HEK293 (cell line): ENCODE measurements around the gene PCDHGC5.

Experiments
- CTCF ChIP-seq: fragments of 450-650 bp; formaldehyde crosslinking; IDR thresholded peaks from 2 replicates; pipeline ENCODE4 v1.5.1; 2016; ENCODE audit warnings: missing biosample characterization, missing genetic modification characterization
- ZNF138 ChIP-seq: fragments of 450-650 bp; formaldehyde crosslinking; IDR thresholded peaks from 2 replicates; pipeline ENCODE4 v1.5.1; 2016; ENCODE audit warnings: missing biosample characterization, missing genetic modification characterization, borderline replicate concordance
- TF ChIP-seq, protein P1 (sequence below): fragments of 450-650 bp; formaldehyde crosslinking; IDR thresholded peaks from 2 replicates; pipeline ENCODE4 v1.5.1; 2016; ENCODE audit warnings: missing biosample characterization, missing genetic modification characterization

DNA sequence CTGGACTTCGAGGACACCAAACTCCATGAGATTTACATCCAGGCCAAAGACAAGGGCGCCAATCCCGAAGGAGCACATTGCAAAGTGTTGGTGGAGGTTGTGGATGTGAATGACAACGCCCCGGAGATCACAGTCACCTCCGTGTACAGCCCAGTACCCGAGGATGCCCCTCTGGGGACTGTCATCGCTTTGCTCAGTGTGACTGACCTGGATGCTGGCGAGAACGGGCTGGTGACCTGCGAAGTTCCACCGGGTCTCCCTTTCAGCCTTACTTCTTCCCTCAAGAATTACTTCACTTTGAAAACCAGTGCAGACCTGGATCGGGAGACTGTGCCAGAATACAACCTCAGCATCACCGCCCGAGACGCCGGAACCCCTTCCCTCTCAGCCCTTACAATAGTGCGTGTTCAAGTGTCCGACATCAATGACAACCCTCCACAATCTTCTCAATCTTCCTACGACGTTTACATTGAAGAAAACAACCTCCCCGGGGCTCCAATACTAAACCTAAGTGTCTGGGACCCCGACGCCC is 11.8 kb upstream of the PCDHGC5 start:
- TF ChIP-seq, protein P1, sequence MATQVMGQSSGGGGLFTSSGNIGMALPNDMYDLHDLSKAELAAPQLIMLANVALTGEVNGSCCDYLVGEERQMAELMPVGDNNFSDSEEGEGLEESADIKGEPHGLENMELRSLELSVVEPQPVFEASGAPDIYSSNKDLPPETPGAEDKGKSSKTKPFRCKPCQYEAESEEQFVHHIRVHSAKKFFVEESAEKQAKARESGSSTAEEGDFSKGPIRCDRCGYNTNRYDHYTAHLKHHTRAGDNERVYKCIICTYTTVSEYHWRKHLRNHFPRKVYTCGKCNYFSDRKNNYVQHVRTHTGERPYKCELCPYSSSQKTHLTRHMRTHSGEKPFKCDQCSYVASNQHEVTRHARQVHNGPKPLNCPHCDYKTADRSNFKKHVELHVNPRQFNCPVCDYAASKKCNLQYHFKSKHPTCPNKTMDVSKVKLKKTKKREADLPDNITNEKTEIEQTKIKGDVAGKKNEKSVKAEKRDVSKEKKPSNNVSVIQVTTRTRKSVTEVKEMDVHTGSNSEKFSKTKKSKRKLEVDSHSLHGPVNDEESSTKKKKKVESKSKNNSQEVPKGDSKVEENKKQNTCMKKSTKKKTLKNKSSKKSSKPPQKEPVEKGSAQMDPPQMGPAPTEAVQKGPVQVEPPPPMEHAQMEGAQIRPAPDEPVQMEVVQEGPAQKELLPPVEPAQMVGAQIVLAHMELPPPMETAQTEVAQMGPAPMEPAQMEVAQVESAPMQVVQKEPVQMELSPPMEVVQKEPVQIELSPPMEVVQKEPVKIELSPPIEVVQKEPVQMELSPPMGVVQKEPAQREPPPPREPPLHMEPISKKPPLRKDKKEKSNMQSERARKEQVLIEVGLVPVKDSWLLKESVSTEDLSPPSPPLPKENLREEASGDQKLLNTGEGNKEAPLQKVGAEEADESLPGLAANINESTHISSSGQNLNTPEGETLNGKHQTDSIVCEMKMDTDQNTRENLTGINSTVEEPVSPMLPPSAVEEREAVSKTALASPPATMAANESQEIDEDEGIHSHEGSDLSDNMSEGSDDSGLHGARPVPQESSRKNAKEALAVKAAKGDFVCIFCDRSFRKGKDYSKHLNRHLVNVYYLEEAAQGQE (tag by site-specific recombination): no peak
- no peak for TF ChIP-seq ZNF138 (tag by site-specific recombination)
- TF ChIP-seq CTCF (tag by site-specific recombination): no peak
